HG03060 (cell line): Measurements from ENCODE around the gene POU2F1.

Experiments used
- ATAC-seq: cut with Tn5 transposase; IDR thresholded peaks from one replicate; pipeline ENCODE4 v1.9.1; 2021; ENCODE audit warnings: low read depth, moderate number of reproducible peaks; ENCODE audit not compliant: unreplicated experiment

Gene POU2F1

DNA sequence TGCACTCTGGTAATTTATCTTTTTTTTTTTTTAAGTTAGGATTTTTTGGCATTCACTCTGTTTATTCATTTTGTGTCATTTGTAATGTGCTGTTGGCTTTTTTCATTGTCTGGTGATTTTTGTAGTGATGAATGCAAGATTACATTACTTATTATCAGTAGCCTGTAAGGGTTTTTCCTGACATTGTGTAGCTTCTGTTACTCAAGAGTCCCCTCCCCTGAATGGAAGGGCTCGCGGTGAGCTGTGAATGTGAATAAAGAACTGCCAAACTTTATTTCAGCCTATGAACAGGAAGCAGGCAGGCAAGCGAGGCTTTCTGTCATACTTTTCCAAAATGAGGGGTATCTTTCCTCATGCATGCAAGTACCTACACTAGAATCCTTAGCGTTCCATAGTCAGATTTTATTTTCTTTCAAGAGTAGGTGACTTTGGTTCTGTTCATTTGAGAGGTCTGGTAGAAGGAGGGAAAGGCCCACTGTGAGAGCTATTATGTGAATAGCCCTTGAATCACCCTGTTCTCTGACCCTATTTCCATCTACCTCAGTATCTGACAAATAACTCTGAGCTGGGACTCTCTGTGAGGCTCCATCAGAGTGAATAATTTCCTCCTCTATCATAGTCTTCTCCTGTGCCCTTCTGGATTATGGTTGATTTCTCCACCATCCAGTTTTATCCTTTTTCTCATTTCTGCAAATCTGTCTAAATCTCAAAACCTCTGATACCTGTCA, 183.6 kb downstream of the POU2F1 start:
- no peak for ATAC-seq

- no peak for ATAC-seq
Observed at GRCh38 chr1:167404908-167405307, 184.2 kb downstream of the POU2F1 start.

- ATAC-seq = no peak
Observed at GRCh38 chr1:167408355-167408754, 187.7 kb downstream of the POU2F1 start.

GRCh38 chr1:167409183-167409582, 188.5 kb downstream of the POU2F1 start:
- no peak for ATAC-seq

GRCh38 chr1:167412072-167412471, 191.4 kb downstream of the POU2F1 start:
- ATAC-seq = no peak

GRCh38 chr1:167412920-167413319, 192.2 kb downstream of the POU2F1 start:
- ATAC-seq = no peak

- ATAC-seq = no peak
Observed at GRCh38 chr1:167413328-167413727, 192.6 kb downstream of the POU2F1 start.

- ATAC-seq = no peak
Observed at GRCh38 chr1:167416506-167416905, 195.8 kb downstream of the POU2F1 start.

- no peak for ATAC-seq
Observed at GRCh38 chr1:167418391-167418790, 197.7 kb downstream of the POU2F1 start.

GRCh38 chr1:167419245-167419644, 198.6 kb downstream of the POU2F1 start:
- no peak for ATAC-seq

- no peak for ATAC-seq
Observed at GRCh38 chr1:167420510-167420909, 199.8 kb downstream of the POU2F1 start.

GRCh38 chr1:167423684-167424619, 203.3 kb downstream of the POU2F1 start:
- no peak for ATAC-seq

DNA sequence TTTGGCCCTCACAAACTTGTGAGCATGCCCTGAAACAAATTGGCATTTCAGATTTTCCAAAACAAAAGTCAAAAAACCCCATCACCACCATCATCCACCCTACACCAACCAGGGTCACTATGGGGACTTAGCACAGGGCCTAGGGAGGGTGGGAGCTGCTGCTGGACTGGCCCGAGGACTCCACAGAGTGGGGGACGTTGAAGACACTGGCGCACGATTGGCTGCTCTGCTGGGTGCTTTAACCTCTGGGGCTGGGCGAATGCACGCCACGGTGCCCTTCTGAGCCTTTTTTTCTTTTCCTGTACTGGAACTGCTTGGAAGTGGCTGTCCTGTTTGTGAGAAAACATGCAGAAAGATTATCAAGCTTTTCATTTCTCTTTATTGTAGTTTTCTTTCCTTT, 204.8 kb downstream of the POU2F1 start:
- no peak for ATAC-seq

GRCh38 chr1:167426716-167427115, 206.0 kb downstream of the POU2F1 start:
- no peak for ATAC-seq

DNA sequence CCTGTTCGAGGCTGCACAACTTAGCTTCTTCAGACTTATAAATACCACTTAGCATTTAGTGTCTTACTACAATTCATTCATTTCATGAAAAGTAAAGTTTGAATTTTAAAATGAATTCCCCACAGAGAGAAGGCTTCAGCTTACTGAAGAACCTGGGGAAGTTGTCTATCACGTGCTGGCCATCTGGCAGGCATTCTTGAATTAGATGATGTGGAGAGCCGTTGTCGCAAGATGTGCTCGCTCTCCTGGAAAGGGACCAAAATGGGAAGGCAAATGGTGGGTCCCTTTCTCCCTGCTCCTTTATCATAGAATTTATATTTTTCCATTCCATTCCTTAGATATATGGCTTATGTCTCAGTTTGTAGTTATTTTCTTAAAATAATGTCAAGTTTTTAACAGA, 207.2 kb downstream of the POU2F1 start:
- no peak for ATAC-seq

DNA sequence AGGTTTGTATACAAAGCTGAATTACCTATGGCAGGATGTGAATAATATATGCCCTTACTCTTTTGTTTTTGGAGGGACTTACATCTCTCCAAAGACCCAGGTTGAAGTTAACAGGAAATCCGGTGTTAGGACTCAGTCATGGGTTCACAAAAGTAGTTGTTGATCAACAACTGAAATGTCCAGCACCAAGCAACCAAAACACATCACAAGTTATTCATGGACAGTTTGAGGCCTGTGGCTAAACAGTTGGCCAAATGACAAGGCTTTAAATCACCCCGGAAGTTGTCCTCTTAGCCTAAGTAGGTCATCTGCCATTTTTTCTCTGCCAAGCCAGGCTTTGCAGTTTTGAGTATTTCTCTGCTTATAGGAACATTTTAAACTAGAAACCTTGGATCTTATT, 207.7 kb downstream of the POU2F1 start:
- ATAC-seq = no peak

GRCh38 chr1:167429612-167430011, 208.9 kb downstream of the POU2F1 start:
- ATAC-seq = no peak

DNA sequence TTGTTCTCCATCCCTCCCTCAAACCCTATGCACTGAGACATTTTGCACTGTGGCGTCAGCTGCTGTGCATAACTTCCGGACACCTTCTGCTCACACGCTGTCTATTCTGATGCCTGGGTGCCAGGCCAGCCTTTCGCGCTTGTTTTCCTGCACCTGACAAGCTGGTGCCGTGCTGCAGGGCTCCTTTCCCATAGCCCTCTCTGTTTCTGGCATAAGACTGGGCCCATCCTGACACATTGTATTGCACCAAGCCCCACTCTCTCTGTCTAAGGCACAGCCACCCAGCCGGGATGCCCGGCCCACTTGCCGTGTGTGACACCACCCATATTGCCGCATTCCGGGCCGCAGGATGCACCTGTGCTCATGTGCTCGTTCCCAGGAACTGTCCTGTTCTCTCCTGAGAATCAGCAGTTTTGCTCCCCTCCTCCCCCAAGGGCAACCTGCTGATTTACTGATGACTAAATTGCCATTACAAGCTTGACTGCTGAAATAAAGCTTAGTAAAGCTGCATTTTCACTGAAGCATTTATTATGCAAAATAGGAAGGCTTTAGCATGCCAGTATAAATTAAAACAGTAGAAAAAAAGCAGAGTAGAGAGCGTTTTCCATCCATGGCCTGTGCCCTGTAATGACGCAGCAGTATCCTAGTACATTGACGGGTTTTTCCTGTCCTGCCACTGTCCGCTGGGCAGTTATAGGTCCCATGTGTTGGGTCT, 209.6 kb downstream of the POU2F1 start:
- no peak for ATAC-seq

DNA sequence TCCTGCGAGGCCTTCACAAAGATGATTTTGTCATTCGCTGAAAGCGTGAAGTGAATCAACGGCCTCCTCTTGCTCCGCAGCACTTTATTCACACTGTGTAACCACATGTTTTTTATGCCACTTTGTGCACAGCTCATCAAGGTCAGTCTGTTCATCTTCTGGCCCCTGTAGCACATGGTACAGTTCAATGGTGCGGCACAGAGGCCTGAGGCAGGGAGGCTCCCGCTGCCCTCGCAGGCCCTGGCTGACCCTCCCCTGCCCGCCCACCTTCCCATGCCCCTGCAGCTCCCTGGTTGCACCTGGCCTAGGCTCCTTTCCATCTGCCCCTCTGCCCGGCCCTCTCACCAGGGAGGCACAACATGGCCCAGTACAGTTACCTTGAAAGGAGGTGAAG, 210.2 kb downstream of the POU2F1 start:
- ATAC-seq = no peak

GRCh38 chr1:167431261-167431908, 210.7 kb downstream of the POU2F1 start:
- no peak for ATAC-seq
